ENCODE results near the gene MAP3K14.
A peak's percentile ranks its signal among the peaks of the same experiment; 100 is the strongest.

The MAP3K14 gene

DNA sequence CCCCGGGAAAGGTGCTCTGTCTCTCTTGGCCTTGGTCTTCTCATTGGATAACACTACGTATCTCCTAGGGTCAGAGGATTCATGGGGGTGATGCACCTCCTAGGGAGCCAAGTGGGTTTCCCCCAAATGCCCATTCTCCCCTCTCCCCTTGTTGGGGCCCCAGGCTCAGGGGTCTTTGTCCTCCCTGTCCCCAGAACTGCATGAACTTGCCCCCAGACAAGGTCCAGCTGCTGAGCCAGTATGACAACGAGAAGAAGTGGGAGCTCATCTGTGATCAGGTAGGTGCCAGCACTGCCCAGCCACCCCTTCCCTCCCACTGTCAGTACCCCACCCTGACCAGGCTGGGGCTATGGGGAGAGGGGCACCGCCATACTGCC lies 86.4 kb downstream of the MAP3K14 start:
- H3K4me1 ChIP-seq (ENCODE audit: control insufficient read depth, low read length): peaks cover 52% of the 10 kb centered on the region
- no peaks in the 10 kb centered on the region; the same call in 1 of the 2 replicates for H3K36me3 ChIP-seq (ENCODE audit: control insufficient read depth, low read length)
- no peak overlapping the region for H3K4me2 ChIP-seq (ENCODE audit: low read length)

DNA sequence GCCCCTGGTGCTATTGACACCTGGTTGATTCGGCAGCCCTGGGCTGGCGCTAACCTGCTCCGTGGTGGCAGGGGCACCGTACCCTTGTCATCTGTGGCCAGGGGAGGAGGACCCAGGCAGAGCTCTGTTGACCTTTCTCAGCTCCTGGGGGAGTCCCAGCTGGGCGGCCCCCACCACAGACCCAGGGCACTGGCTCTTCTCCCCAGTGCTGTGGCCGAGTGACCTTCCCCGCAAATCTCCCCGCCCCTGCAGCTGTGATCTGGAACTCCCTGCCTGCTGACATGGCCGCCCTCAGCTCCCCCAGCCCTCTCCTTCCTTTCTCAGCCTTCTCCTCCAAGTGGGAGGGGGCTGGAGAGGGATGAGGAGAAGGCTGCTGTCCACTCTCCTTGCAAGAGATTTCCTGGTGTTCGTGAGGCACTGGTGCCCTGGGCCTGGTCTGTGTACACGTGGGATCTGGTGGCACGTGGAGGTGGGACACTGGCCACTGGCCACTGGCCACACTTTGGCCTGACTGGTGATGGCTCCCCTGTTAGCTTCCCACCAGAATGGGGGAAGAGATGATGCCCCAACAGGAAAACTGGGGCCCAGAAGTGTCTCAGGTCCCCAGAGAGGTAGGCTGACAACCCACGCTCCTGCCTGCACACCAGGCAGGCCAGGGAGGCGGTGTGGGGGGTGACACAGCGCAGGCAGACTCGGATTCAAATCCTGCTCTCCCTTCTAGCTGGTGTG lies 87.0 kb downstream of the MAP3K14 start:
- Histone ChIP-seq H3K9me3 (ENCODE audit: control insufficient read depth, insufficient read depth, low read length) (no peaks in the 10 kb centered on the region), H3K79me2 (ENCODE audit: control insufficient read depth, low read length) (peaks cover 47% of the 10 kb centered on the region), H3K4me3 (ENCODE audit: low read length) (no peak overlapping the region), H4K20me1 (ENCODE audit: control insufficient read depth, insufficient read depth, low read depth, low read length) (no peaks in the 10 kb centered on the region), H3K36me3 (ENCODE audit: control insufficient read depth, low read length) (no peaks in the 10 kb centered on the region; the same call in 1 of the 2 replicates), H3K27ac (ENCODE audit: low read depth, low read length) (peak overlapping the region; percentile 88; the same call in 1 of the 2 replicates), H3K4me1 (ENCODE audit: control insufficient read depth, low read length) (peaks cover 54% of the 10 kb centered on the region), H3K27me3 (ENCODE audit: control insufficient read depth, low read length) (no peaks in the 10 kb centered on the region), H3K4me2 (ENCODE audit: low read length) (peak overlapping the region; percentile 86), H3K9me2 (replicated peaks; ENCODE audit: control insufficient read depth, low read length) (no peaks in the 10 kb centered on the region), H3F3A (ENCODE audit: control insufficient read depth, insufficient read depth) (peaks cover 6% of the 10 kb centered on the region)
- TF ChIP-seq, protein P1, sequence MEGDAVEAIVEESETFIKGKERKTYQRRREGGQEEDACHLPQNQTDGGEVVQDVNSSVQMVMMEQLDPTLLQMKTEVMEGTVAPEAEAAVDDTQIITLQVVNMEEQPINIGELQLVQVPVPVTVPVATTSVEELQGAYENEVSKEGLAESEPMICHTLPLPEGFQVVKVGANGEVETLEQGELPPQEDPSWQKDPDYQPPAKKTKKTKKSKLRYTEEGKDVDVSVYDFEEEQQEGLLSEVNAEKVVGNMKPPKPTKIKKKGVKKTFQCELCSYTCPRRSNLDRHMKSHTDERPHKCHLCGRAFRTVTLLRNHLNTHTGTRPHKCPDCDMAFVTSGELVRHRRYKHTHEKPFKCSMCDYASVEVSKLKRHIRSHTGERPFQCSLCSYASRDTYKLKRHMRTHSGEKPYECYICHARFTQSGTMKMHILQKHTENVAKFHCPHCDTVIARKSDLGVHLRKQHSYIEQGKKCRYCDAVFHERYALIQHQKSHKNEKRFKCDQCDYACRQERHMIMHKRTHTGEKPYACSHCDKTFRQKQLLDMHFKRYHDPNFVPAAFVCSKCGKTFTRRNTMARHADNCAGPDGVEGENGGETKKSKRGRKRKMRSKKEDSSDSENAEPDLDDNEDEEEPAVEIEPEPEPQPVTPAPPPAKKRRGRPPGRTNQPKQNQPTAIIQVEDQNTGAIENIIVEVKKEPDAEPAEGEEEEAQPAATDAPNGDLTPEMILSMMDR (IDR thresholded peaks at IDR 0.05; ENCODE audit: low read depth, low read length, poor library complexity, severe bottlenecking): no peak

More for the DNA sequence above, 86.4 kb downstream of the MAP3K14 start:
- no peaks in the 10 kb centered on the region for H3K27me3 ChIP-seq (ENCODE audit: control insufficient read depth, low read length)
- no peaks in the 10 kb centered on the region for H3K9me3 ChIP-seq (ENCODE audit: control insufficient read depth, insufficient read depth, low read length)
- peaks cover 9% of the 10 kb centered on the region for H3F3A ChIP-seq (ENCODE audit: control insufficient read depth, insufficient read depth)
- peaks cover 41% of the 10 kb centered on the region for H3K79me2 ChIP-seq (ENCODE audit: control insufficient read depth, low read length)
- TF ChIP-seq, protein P1 (IDR thresholded peaks at IDR 0.05; ENCODE audit: low read depth, low read length, poor library complexity, severe bottlenecking): no peak
- TF ChIP-seq EZH2phosphoT487 (IDR thresholded peaks at IDR 0.05; ENCODE audit: borderline replicate concordance, low read length): no peak
- no peak overlapping the region for H3K27ac ChIP-seq (ENCODE audit: low read depth, low read length)
- no peaks in the 10 kb centered on the region for H4K20me1 ChIP-seq (ENCODE audit: control insufficient read depth, insufficient read depth, low read depth, low read length)
- no peak overlapping the region for H3K4me3 ChIP-seq (ENCODE audit: low read length)
- no peaks in the 10 kb centered on the region for H3K9me2 ChIP-seq (replicated peaks; ENCODE audit: control insufficient read depth, low read length)

DNA sequence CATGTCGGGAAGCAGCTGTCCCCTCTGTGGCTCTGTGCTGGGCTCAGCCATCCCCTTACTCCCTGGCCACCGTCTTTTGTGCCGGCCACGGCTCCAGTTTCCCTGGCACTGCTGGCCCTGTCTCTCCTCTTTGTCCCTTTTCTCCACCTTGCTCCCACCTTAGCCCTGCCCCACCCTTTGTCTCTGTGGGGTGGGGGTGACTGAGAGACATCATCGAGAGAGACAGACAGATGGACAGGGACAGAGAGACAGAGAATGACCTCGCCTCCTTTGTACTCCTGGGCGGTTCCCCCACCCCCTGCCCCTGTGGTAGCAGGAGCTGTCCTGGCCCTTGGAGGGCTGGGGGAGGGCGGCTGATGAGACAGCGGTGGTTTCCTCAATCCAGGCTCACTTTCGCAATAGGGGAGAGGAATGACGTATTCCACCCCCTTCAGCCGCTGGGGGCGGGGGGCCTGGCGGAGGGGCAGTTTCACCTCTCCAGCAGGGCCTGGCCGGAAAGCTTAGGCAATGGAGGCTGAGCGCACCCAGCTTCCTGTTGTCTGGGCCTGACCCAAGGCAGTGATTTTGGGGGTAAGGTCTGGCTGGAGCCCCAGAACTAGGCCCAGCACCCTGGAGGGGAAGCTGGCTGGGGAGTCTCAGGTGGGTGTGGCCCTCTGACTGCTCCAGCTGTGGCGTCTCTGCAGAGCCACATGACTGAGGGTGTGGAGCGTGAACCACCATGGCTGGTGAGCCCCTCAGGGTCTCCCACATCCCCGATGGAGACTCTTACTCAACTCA lies 87.9 kb downstream of the MAP3K14 start:
- Histone ChIP-seq H3K4me3 (ENCODE audit: low read length) (peak overlapping the region; percentile 95), H3K36me3 (ENCODE audit: control insufficient read depth, low read length) (no peaks in the 10 kb centered on the region), H3K9me2 (replicated peaks; ENCODE audit: control insufficient read depth, low read length) (no peaks in the 10 kb centered on the region), H3K79me2 (ENCODE audit: control insufficient read depth, low read length) (peaks cover 56% of the 10 kb centered on the region), H3K4me1 (ENCODE audit: control insufficient read depth, low read length) (peaks cover 61% of the 10 kb centered on the region), H3K27me3 (ENCODE audit: control insufficient read depth, low read length) (no peaks in the 10 kb centered on the region), H4K20me1 (ENCODE audit: control insufficient read depth, insufficient read depth, low read depth, low read length) (no peaks in the 10 kb centered on the region), H3K27ac (ENCODE audit: low read depth, low read length) (peak overlapping the region; percentile 88), H3F3A (ENCODE audit: control insufficient read depth, insufficient read depth) (peaks cover 6% of the 10 kb centered on the region), H3K9me3 (ENCODE audit: control insufficient read depth, insufficient read depth, low read length) (no peaks in the 10 kb centered on the region), H3K4me2 (ENCODE audit: low read length) (peak overlapping the region; percentile 86)
- TF ChIP-seq EZH2phosphoT487 (IDR thresholded peaks at IDR 0.05; ENCODE audit: borderline replicate concordance, low read length): no peak
- TF ChIP-seq, protein P1 (IDR thresholded peaks at IDR 0.05; ENCODE audit: low read depth, low read length, poor library complexity, severe bottlenecking): no peak

Data from DOHH2 (cell line).